GM21737 (cell line): Measurements from ENCODE around the gene C19orf81.

Experiments used
- ATAC-seq: cut with Tn5 transposase; IDR thresholded peaks from one replicate; pipeline ENCODE4 v1.9.1; 2021; ENCODE audit warnings: mild to moderate bottlenecking, moderate library complexity; ENCODE audit not compliant: unreplicated experiment

C19orf81 gene

DNA sequence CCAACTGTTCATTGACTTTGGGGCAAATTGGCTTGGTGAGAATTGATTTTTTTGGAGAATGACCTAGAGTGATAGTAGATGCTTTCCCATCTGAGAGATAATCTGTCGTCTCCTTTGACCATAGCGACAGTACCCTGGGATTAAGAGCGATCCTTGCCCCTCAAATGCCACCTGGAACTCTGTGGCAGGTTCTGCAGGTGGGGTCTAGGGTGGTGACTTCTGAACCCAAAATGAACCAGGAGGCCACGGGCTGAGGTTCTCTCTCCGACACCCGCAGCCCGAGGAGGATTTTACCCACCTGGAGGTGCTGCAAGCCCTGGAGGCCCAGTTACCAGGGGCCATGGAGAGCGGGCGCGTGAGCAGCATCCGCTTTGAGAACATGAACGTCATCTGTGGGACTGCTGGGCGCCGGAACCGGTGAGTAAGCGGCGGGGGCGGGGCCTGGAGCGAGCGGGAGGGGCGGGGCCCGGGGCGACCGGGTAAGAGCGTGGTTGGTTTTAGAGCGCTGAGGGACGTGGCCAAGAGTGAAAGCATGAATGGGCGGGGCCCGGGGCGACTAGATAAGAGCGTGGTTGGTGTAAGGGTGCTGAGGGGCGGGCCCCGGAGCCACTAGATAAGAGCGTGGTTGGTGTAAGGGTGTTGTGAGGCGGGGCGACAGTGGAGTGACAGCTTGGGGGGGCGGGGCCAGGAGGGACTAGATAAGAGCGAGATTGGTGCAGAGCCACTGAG is 8.6 kb downstream of the C19orf81 start:
- peak; percentile 49 for ATAC-seq

DNA sequence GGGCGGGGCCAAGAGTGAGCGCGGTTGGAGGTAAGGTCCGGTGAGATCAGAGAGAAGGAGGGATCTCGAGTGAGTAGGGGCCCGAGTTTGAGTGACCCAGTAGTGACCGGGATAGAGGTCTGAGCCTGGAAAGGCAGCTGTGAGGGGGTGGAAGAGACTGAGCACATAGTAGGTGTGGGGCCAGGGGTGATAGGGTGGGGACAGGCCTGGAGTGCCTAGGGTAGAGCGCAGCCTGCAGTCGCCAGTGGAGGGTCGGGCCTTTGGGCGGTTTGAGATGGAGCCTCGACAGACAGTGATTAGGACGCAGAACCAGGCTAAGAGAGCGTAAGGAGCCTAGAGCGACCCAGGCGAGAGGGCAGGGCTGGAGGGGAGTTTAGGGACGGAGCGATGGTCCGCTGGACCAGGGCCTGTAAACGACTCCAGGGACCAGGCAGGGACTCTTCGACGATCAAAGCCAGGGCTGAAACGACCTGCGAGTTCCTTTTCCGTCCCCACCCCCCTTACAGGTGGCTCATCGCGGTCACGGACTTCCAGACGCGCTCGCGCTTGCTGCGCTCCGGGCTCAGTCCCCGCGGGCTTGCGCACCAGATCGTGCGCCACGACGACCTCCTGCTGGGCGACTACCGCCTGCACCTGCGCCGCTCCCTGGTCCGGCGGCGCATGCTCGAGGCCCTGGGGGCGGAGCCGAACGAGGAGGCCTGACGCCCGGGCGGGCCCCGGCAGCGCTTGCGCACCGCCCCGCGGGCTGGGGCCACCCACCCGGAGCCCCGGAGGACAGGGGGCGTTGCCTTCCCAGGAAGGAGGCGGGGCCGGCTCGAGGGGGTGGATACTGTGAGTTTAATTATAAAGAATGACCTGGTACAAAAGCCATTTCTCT is 9.4 kb downstream of the C19orf81 start:
- ATAC-seq, result no peak

DNA sequence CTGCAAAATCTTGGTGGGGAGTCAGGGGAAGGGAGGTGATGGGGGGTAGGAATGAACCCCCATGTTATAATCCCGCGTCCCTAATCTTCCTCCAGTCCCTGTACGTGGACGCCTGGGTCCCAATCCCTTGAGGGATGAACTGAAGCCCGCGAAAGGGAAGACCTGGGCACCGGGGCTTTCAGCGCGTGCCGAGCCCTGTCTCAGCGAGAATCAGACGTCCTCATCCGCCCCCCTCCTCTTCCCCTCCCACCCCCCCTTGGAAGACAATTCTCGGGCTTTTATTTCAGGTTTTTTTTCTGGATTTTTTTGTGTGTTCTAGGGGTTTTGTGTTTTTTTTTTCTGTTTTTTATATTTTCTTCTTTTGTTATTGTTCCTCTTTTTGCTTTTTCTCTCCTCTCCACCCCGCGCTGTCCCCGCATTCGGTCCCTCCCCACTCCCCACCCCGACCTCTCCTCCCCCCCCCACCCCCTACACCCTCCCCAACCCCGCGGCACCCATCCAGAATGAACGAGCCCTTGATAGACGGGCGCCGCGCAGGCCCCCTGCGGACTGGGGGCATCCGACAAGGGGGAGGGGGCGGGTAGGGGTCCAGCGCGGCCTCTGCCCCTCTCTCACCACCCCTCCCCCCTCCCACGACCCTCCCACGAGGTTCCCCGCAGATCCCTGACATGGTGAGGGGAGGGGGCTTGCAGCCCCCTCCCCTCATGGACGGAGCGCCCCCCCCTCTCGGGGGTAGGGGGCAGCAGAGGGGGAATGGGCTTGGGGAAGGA is 10.3 kb downstream of the C19orf81 start:
- no peak for ATAC-seq

DNA sequence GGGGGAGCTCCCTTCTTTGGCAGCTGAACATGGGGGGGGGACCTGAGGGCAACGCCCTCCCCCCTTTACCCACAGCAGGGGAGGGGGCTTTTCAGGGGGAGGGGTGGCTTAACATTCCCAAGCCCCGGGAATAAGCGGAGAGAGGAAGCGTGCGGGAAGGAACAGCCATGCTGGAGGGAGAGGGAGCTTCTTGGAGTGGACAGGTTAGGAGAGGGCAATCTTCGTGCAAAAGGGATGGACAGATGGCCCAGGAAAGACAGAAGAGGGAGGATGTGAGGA is 10.8 kb downstream of the C19orf81 start:
- ATAC-seq, result no peak

DNA sequence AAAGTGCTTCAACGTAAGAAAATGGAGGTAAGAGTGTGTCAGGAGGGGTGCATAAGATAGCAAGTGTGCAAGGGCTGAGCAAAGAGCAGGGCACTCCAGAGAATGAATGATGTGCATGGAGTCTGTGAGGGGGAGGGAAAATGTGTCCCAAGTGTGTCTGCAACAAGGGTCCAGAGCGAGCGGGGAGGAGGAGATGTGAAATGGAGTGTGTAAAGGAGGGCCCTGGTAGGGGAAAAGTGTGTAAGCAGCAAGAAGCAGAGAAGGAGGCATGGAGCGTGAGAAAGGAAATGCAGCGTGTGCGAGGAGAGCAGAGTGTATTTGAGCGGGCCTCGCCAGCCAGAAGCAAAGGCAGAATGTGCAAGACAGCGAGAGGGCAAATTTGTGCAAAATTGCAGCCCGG is 11.8 kb downstream of the C19orf81 start:
- ATAC-seq, result no peak

DNA sequence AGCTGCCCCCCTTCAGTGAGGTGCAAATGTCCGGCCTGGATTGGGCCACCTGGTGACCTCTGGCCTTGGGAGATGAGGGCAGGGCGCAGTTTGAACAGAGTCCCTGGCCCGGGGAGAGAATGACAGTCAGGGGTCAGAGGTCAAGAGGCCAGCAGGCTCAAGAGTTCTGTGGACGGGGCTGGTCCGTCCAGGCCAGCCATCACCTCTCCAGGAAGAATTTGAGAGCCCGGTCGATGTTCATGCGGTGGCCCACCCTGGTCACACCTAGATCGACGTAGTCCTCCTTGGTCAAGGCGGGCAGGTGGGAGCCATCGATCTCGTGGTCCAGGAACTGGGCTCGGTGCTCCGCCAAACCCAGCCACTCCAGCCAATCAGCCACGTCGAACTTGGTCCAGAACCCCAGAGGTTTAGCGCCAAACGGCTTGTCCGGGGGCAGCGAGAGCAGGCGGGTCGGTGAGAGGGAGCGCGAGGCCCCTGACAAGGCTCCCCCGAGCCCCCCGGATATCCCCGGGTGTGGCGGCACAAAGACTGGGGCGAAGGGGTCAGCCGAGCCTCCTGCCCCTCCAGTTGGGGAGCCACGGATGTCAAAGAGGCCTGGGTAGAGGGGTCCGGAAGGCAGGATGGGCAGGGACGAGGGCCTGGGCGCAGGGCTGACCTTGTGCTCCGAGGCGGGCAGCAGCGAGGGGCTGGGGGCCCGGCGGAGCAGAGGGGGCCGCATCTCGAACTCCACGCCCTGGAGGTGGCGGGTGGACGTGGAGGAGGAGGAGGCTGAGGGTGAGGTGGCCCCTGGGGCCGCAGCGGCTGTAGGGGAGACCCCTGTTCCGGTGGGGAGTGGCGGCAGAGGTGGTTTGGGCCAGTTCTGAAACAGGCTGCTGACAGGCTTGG is 12.8 kb downstream of the C19orf81 start:
- no peak for ATAC-seq

DNA sequence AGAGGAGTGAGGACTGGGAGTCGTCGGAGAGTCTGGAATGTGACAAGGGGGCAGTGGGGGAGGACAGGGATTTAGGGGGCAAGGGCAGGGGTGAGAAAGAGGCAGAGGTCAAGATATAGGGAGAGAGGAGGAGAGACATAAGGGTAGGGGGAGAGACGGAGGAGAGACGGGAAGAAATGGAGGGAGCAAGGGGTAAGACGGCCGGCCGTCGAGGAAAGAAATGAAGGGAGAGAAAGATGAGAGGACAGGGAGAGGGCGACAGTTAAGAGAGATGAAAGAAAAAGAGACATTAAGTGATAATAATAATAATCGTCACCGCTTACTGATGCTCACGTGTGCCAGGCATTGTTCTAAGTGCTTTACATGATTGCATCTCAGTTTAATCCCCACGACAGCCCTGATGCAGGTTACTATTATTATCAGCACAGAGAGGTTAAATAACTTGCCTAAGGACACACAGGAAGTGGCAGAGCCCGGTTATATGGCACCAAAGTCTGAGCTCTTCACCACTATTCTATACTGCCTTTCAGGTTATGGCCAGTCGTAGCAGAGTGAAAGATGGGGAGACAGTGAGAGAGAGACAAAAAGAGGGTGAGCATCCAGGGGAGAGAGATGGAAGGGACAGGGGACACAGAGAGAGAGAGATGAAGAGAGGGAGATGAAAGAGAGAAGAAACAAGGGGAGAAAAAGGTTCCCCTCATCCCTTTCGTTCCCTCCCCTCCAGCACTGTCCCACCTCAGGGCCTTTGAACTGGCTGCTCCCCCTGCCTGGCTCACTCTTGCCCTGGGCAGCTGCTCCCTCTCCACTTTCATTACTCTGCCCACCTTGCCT is 13.6 kb downstream of the C19orf81 start:
- no peak for ATAC-seq

DNA sequence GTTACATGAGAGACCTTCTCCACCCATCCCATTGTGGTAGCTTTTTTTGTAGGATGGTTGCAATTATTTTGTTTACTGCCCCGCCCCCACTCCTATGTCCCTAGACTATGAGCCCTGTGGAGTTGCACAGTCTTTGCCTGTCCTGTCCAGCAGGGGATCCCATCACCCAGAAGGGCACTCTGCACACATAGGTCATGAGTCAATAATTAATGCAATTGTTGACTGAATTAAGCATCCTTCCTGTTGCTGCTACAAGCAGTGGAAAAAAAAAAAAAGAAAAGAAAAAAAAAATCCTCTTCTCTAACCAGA is 14.2 kb downstream of the C19orf81 start:
- ATAC-seq, result no peak

DNA sequence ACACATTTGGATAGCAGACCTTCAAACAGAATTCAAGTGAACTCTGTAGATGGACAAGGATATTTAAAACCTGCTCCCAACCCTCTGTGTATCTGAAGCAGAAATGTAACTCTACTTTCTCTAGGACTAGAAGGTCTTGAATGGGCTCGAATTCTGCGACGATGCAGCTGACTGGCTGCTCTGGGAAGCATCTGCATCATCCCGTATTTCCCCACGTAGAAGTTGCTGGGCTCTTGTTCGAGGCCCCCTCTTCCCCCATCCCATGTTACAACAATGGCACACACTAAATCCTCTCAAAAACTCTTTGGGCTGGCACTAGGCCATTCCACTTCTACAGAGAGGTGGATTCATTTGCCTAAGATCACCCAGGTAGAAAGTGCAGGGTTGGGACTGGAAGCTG is 15.0 kb downstream of the C19orf81 start:
- no peak for ATAC-seq

DNA sequence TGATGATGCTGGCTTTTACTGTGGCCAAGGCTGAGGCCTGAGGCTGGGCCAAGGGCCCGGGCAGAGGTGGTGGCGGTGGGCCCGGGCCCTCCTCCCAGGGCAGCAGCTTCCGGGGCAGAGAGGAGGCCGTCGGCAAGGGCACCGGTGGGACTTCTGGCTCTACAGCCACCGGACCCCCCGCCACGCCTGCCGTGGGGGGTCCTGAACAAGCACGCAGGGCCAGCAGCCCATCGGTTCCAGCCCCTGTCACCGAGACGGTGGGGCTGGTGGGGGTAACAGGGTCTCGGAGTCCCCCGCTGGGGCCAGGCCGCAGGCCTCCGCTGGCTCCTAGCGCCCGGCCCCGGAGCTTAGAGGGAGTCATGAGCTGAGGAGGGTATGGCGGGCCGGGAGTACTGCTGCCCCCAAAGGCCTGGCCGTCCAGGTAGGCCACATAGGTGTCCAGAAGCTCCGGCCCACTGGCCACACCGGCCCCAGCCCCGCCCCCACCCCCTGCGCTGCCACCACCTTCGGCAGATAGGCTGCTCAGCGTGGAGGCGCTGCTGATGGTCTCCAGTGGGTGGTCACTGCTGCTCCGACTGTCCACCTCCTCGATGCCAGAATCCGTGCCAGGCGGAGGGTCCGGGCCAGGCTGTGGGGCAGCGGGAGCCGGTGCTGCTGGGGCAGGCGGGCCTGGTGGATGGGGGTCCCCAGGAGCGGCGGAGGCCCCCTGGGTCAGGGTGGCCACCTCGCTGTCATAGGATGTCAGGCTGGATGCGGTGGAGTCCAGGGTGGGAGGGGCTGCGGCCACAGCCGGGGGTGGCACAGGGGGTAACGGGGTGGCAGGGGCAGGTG is 17.3 kb downstream of the C19orf81 start:
- ATAC-seq, result no peak

DNA sequence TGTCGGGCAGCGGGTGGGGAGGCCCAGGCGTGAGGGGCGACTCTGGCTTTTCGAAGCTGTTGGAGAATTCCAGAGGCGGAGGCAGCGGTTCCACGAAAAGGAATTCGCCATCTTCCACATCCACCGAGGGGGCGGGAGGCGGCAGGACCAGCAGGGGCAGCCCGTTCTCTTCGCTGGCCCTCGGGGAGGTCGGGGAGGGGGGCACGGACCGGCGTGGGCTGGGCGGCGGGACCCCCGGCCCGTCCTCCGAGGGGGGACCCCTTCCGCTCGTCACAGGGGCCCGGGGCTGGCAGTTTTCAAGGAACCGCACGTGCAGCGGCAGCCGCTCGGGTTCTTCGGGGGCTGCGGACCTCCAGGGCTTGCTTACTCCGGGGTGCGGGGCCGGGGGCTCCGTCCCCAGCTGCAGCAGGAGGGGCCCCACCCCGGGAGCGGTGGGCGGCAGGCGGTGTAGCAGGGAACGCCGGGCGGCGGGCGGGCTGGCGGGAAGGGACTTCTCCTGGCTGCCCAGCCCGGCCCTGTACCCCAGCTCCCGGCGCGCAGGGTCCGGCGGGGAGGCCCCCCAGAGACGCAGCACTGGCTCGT is 18.0 kb downstream of the C19orf81 start:
- ATAC-seq, result no peak

DNA sequence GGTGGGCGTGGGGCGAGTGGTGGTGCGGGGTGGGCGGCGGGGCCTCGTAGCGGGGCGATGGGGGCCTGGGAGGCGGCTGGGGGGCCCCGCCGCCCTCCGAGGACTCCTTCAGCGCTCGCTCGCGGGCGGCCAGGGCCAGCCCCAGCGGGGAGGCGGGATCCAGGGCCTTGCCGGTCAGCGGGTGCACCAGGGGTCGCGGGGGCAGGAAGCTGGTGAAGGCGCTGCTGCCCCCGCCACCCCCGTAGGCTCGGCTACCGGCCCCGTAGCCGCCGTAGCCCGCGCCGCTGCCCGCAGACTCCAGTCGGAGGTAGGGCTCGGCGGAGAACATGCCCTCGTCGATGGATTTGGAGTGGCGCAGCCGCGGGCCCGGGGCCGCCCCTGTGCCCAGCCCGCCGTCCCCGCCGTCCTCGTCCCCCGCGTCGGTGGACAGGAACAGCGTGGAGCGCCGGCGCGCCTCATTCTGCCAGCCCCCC is 18.6 kb downstream of the C19orf81 start:
- ATAC-seq, result no peak

DNA sequence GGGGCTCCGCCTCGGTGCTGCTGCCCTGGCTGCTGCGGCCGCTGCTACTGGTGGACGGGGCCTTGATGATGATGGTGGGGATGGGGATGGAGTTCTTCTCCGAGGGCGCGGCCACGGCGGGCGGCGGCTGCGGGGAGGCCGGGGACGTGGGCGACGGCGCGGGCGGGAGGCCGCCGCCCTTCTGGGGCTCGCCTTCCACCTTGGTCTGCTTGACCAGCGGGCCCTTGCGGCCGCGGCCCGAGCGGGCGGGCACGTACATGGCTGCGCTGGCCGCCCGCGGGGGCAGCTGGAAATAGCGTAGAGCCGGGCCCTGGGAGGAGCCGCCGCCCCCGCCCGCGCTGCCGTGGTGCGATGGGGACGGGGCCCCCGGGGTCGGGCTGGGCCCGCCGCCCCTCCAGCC is 19.2 kb downstream of the C19orf81 start:
- no peak for ATAC-seq

DNA sequence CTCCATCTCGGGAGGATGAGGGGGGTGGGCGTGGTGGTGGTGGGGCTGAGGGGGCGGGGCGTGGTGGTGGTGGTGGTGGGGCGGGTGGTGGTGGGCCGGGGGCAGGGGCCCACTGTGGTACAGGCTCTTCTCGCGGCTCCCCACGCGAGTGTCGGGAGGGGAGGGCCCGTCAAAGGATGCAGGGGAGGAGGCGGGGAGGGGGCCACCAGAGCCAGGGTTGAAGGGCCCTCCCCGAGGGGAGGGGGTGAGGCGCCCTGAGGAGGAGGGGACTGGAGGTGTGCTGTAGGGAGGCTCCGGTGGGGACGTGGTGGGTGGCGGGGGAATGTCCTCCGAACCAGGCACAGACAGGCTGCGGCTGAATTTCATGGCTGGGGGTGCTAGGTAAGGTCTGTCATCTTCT is 19.6 kb downstream of the C19orf81 start:
- no peak for ATAC-seq

DNA sequence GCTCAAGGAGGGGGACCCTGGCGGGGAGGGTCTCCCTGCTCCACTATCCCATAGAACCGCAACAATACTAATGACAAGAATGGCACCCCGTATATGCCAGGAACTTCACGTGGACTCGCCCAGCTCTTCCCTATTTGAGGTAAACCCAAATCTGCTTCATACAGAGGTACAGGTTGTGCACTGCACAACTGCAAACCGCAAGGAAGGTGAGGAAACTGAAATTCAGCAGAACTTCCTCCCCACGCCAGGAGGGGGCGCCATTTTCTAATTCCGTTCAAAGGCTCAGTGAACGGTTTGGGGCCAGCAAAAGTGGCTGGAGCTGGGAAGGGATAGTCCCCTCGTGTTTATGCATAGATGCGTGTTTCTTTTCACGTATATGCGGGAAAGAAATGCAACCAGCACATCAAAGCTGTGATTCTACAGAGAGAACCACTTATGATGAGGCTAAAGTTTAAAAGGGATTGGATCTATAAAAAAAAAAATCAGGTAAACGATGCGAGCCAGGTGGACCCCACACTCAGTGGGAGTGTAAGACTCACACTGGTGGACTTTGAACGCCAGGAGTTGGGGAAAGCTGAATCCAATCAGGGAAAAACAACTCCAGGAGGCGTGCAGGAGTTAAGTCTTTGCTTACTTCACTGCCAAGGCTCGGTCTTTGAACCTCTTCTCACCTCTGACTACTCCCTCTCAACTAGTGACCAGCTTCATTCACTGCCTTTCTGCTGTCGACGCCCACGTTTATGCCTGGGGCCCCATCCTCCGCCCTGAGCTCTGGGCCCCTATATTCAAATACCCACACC is 20.3 kb downstream of the C19orf81 start:
- no peak for ATAC-seq

DNA sequence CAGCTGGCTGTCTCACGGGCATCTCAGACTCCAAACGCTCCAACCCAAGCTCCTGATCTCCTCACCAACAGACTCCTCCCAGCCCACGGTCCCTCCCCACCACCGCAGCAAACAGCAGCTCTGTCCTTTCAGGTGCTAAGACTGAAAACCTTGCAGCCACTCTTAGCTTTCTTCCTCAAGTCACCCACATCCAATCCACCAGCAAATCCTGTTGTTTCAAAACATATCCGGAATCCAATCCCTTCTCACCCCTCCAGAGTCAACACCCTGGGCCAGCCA is 20.8 kb downstream of the C19orf81 start:
- no peak for ATAC-seq

DNA sequence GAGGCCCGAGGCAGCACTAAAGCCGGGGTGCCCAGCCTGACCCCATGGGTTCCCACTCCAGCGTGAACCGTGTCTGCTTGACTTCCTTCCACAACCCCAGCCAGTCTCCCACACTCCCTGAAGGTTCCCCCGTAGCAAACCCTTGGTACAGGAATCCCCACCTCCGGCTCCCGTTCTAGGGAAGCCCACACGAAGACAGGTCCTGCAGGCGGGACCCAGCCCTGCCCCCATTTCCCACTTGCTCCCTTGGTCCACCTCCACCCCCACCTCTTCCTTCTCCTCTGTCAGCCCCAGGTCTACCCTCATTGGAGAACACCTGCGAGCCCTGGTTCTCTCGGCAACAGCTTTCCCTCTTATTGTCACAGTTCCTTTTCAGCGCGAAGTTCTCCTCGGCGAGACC is 23.9 kb downstream of the C19orf81 start:
- ATAC-seq, result no peak

DNA sequence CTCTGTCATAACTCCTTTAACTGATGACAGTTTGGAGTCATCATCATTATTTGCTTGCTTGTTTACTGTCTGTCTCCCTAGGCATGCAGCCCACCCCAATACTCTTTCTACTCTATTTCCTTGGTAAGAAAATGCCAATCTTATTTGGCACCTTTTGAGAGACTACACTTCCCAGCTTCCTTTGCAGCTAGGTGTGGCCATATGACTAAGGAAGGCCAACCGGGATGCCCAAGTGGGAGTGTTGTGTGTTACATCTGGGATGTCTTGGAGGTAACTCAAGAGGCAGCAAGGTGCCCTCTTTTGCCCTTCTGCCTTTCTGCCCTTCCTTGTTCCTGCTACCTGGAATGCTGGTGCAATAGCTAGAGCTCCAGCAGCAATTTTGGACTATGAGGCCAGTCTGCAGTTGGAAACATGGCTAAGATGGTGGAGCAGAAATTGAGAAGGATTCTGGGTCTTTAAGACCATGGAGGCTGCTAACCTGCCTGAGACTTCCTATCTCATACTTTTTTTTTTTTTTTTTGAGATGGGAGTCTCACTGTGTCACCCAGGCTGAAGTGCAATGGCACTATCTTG is 27.5 kb downstream of the C19orf81 start:
- ATAC-seq, result no peak
